ENCODE results near the gene CRYBG1. TPM values are rescaled to one million over a fixed set of nuclear protein-coding genes. Genes with fewer than 3 reads are reported as not detected.

CRYBG1 gene
- total RNA-seq, 5 donors from 2014 or later (not counting 1 experiment from before 2014, with no cell fraction given): 26.4 to 50.1 (median 38.0) TPM

DNA sequence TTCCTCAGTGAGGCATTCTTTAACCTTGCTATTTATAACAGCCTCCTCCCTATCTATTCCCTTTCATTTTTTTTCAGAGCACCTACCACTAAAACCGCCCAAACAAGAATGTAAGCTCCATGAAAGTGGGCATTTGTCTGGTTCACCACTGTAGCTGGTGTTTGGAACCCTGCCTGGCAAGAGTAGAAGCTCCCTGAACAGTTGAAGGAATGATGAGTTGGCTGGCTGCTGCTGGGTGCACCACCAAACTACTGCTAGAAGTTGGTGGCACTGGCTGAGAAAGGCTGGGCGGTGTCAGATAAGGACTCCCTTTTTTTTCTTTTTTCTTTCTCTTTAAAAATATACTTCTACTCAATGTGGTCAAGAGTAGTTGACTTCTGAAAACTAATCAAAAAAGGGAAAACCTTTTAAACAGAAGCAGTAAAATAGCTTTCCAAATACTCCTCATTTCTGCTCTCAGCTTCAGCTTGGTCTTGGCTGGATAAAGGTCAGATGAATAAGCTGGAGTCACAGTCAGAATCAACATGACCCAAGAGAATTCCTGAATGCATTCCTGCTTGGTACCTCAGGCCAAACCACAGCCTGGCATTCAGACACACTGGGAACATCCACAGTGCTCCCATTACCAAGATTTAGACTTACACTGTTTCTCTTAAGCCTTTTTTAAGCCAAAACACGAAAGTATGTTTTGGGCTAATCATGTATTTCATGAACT, 230.8 kb downstream of the CRYBG1 start:
- no peak overlapping the region for H3K27ac ChIP-seq (ENCODE audit: low read length)
- Mint-ChIP-seq H3K9me3 (no peaks in the 10 kb centered on the region), H3K4me1 (no peaks in the 10 kb centered on the region), H3K27me3 (no peaks in the 10 kb centered on the region), H3K4me3 (no peak overlapping the region), H3K36me3 (peaks cover 43% of the 10 kb centered on the region), H3K27ac (no peak overlapping the region)
- ATAC-seq (replicated peaks in 1 of 4) (no peak), DNase-seq (no peak)
- ChIA-PET CTCF (interaction anchor here in 1 of 2 donors (1.1 kb wide), 1 partner anchor 25 kb away, joined by 4 read pairs; no protein-coding TSS in a partner anchor), POLR2A (interaction anchor here in 1 of 2 donors (0.7 kb wide), 1 partner anchor 40 kb away, joined by 4 read pairs; no protein-coding TSS in a partner anchor)
- H3K4me1 ChIP-seq (ENCODE audit: control insufficient read depth in 1 of 2, extremely low read depth in 1 of 2, insufficient read depth in 2 of 2, low read length in 2 of 2): no peaks in the 10 kb centered on the region
- peaks cover 0 to 25% of the 10 kb centered on the region in 2 donors for H3K36me3 ChIP-seq (ENCODE audit: control insufficient read depth in 2 of 2, extremely low read depth in 1 of 2, insufficient read depth in 1 of 2, low read length in 1 of 2)
- no peaks in the 10 kb centered on the region for H3K9me3 ChIP-seq
- WGBS (ENCODE audit: insufficient coverage): 86% methylated on average over 1 of the region's 3 CpGs
- H3K4me3 ChIP-seq (ENCODE audit: control insufficient read depth in 1 of 2, extremely low read depth in 1 of 2, low read length in 1 of 2): no peak overlapping the region
- H3K27me3 ChIP-seq (replicated peaks in 1 of 2; ENCODE audit: control insufficient read depth in 2 of 2, extremely low read depth in 1 of 2, insufficient read depth in 2 of 2, low read length in 1 of 2): no peaks in the 10 kb centered on the region

DNA sequence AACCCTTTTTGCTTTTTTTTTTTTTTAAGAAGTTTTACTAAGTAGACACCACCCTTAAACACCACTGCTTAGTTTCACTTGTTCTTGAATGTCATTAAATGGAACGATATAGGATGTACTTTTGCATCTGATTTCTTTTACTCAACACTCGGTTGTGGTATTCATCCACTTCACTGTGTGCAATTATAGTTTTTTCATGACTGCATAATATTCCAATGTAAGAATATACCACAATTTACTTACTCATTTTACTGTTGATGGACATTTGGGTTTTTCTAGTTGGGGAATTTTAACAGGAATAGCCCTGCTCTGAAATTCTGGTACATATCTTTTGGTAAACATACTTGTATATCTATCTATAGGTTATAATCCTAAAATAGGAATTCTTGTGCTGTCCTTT, 238.9 kb downstream of the CRYBG1 start:
- H3K27ac ChIP-seq (ENCODE audit: low read length): no peak overlapping the region
- no peak overlapping the region for H3K4me3 Mint-ChIP-seq
- no peaks in the 10 kb centered on the region for H3K27me3 Mint-ChIP-seq
- POLR2A ChIA-PET: interaction anchor here in 1 of 2 donors (0.6 kb wide), 1 partner anchor 188 kb away, joined by 3 read pairs; no protein-coding TSS in a partner anchor
- ATAC-seq (replicated peaks in 1 of 4) (no peak), DNase-seq (no peak)
- no peaks in the 10 kb centered on the region for H3K4me1 Mint-ChIP-seq
- H3K27me3 ChIP-seq (replicated peaks in 1 of 2; ENCODE audit: control insufficient read depth in 2 of 2, extremely low read depth in 1 of 2, insufficient read depth in 2 of 2, low read length in 1 of 2): no peaks in the 10 kb centered on the region
- no peak overlapping the region for H3K4me3 ChIP-seq (ENCODE audit: control insufficient read depth in 1 of 2, extremely low read depth in 1 of 2, low read length in 1 of 2)
- no peaks in the 10 kb centered on the region for H3K4me1 ChIP-seq (ENCODE audit: control insufficient read depth in 1 of 2, extremely low read depth in 1 of 2, insufficient read depth in 2 of 2, low read length in 2 of 2)
- H3K36me3 ChIP-seq (ENCODE audit: control insufficient read depth in 2 of 2, extremely low read depth in 1 of 2, insufficient read depth in 1 of 2, low read length in 1 of 2): peaks cover 0 to 8% of the 10 kb centered on the region in 2 donors
- H3K9me3 Mint-ChIP-seq: peaks cover 0 to 2% (median 0%) of the 10 kb centered on the region in 3 donors
- WGBS (ENCODE audit: insufficient coverage): no CpG with 5 or more reads among the region's 2 CpGs
- peaks cover 3% of the 10 kb centered on the region for H3K9me3 ChIP-seq
- CTCF ChIA-PET: interaction anchor here in 1 of 2 donors (0.6 kb wide), 1 partner anchor 1412 kb away, joined by 3 read pairs; no protein-coding TSS in a partner anchor
- H3K27ac Mint-ChIP-seq: no peak overlapping the region
- H3K36me3 Mint-ChIP-seq: peaks cover 45% of the 10 kb centered on the region

- Histone ChIP-seq H3K27ac (ENCODE audit: low read length) (no peak overlapping the region), H3K4me1 (ENCODE audit: control insufficient read depth in 1 of 2, extremely low read depth in 1 of 2, insufficient read depth in 2 of 2, low read length in 2 of 2) (no peaks in the 10 kb centered on the region), H3K36me3 (ENCODE audit: control insufficient read depth in 2 of 2, extremely low read depth in 1 of 2, insufficient read depth in 1 of 2, low read length in 1 of 2) (peaks cover 0 to 8% of the 10 kb centered on the region in 2 donors), H3K9me3 (peaks cover 3% of the 10 kb centered on the region), H3K4me3 (ENCODE audit: control insufficient read depth in 1 of 2, extremely low read depth in 1 of 2, low read length in 1 of 2) (no peak overlapping the region), H3K27me3 (replicated peaks in 1 of 2; ENCODE audit: control insufficient read depth in 2 of 2, extremely low read depth in 1 of 2, insufficient read depth in 2 of 2, low read length in 1 of 2) (no peaks in the 10 kb centered on the region)
- ATAC-seq (replicated peaks in 1 of 4): no peak
- Mint-ChIP-seq H3K9me3 (peaks cover 0 to 2% (median 0%) of the 10 kb centered on the region in 3 donors), H3K4me1 (no peaks in the 10 kb centered on the region), H3K27ac (no peak overlapping the region), H3K36me3 (peaks cover 48% of the 10 kb centered on the region), H3K27me3 (no peaks in the 10 kb centered on the region), H3K4me3 (no peak overlapping the region)
- no peak for DNase-seq
- ChIA-PET CTCF (no interaction called here), POLR2A (no interaction called here)
- 80% methylated on average over 1 of the region's 2 CpGs for WGBS (ENCODE audit: insufficient coverage)
These were observed 239.8 kb downstream of the CRYBG1 start for GRCh38 chr6:106600329-106600728.

GRCh38 chr6:106608080-106608668, 247.7 kb downstream of the CRYBG1 start:
- ChIA-PET POLR2A (interaction anchor here in 1 of 2 donors (0.6 kb wide), 1 partner anchor 87 kb away, joined by 3 read pairs; no protein-coding TSS in a partner anchor), CTCF (interaction anchor here in 1 of 2 donors (0.6 to 1.5 kb wide), 9 partner anchors 11 to 879 kb away, joined by 3 to 6 read pairs (median 3); partner anchors contain the start of genes QRSL1 and RTN4IP1)
- H3K27ac ChIP-seq (ENCODE audit: low read length): no peak overlapping the region
- no peaks in the 10 kb centered on the region for H3K27me3 ChIP-seq (replicated peaks in 1 of 2; ENCODE audit: control insufficient read depth in 2 of 2, extremely low read depth in 1 of 2, insufficient read depth in 2 of 2, low read length in 1 of 2)
- peaks cover 3 to 4% of the 10 kb centered on the region in 2 donors for H3K36me3 ChIP-seq (ENCODE audit: control insufficient read depth in 2 of 2, extremely low read depth in 1 of 2, insufficient read depth in 1 of 2, low read length in 1 of 2)
- no peak overlapping the region for H3K27ac Mint-ChIP-seq
- H3K9me3 Mint-ChIP-seq: no peaks in the 10 kb centered on the region
- H3K4me1 ChIP-seq (ENCODE audit: control insufficient read depth in 1 of 2, extremely low read depth in 1 of 2, insufficient read depth in 2 of 2, low read length in 2 of 2): no peaks in the 10 kb centered on the region
- H3K9me3 ChIP-seq: no peaks in the 10 kb centered on the region
- no peak overlapping the region for H3K4me3 ChIP-seq (ENCODE audit: control insufficient read depth in 1 of 2, extremely low read depth in 1 of 2, low read length in 1 of 2)
- peaks cover 0 to 9% (median 0%) of the 10 kb centered on the region in 3 donors for H3K4me1 Mint-ChIP-seq
- ATAC-seq (replicated peaks in 1 of 4) (peak; percentile 57 to 75 (median 72)), DNase-seq (peak in 10 of 35 experiments; percentile 1 to 70 (median 12))
- no CpG with 5 or more reads among the region's 2 CpGs for WGBS (ENCODE audit: insufficient coverage)
- H3K27me3 Mint-ChIP-seq: no peaks in the 10 kb centered on the region
- no peak overlapping the region for H3K4me3 Mint-ChIP-seq
- H3K36me3 Mint-ChIP-seq: peaks cover 28% of the 10 kb centered on the region

GRCh38 chr6:106609699-106610098, 249.2 kb downstream of the CRYBG1 start:
- no peak for ATAC-seq (replicated peaks in 1 of 4)
- Histone ChIP-seq H3K36me3 (ENCODE audit: control insufficient read depth in 2 of 2, extremely low read depth in 1 of 2, insufficient read depth in 1 of 2, low read length in 1 of 2) (peaks cover 0 to 3% of the 10 kb centered on the region in 2 donors), H3K4me3 (ENCODE audit: control insufficient read depth in 1 of 2, extremely low read depth in 1 of 2, low read length in 1 of 2) (no peak overlapping the region), H3K9me3 (no peaks in the 10 kb centered on the region), H3K27me3 (replicated peaks in 1 of 2; ENCODE audit: control insufficient read depth in 2 of 2, extremely low read depth in 1 of 2, insufficient read depth in 2 of 2, low read length in 1 of 2) (no peaks in the 10 kb centered on the region), H3K4me1 (ENCODE audit: control insufficient read depth in 1 of 2, extremely low read depth in 1 of 2, insufficient read depth in 2 of 2, low read length in 2 of 2) (no peaks in the 10 kb centered on the region), H3K27ac (ENCODE audit: low read length) (no peak overlapping the region)
- no peaks in the 10 kb centered on the region for H3K9me3 Mint-ChIP-seq
- H3K36me3 Mint-ChIP-seq: peaks cover 29% of the 10 kb centered on the region
- H3K4me3 Mint-ChIP-seq: no peak overlapping the region
- H3K4me1 Mint-ChIP-seq: peaks cover 0 to 19% (median 0%) of the 10 kb centered on the region in 3 donors
- peak in 1 of 35 experiments; percentile 16 for DNase-seq
- CTCF ChIA-PET: interaction anchor here in 1 of 2 donors (0.7 kb wide), 1 partner anchor 851 kb away, joined by 4 read pairs; no protein-coding TSS in a partner anchor
- 83% methylated on average over 4 of the region's 6 CpGs for WGBS (ENCODE audit: insufficient coverage)
- POLR2A ChIA-PET: no interaction called here
- H3K27ac Mint-ChIP-seq: no peak overlapping the region
- no peaks in the 10 kb centered on the region for H3K27me3 Mint-ChIP-seq

DNA sequence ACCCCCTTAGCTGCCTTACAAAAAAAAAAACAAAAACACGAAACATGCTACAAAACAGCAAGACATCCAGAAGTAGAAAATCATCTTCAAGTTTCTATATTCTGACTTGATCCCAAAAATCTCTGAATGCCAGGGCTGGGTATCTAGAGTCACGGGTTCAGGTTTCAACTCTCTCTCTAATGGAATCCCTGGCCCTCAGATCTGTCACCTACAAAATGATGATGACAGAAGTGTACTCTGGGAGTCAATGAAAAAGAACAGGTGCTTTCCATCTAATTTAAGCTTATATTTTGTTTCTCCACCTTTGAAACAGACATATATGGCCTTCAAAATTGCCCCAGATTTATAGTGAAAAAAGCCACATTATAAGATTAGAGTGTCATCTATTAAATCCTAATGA, 250.5 kb downstream of the CRYBG1 start:
- Histone ChIP-seq H3K4me3 (ENCODE audit: control insufficient read depth in 1 of 2, extremely low read depth in 1 of 2, low read length in 1 of 2) (no peak overlapping the region), H3K27ac (ENCODE audit: low read length) (no peak overlapping the region), H3K27me3 (replicated peaks in 1 of 2; ENCODE audit: control insufficient read depth in 2 of 2, extremely low read depth in 1 of 2, insufficient read depth in 2 of 2, low read length in 1 of 2) (no peaks in the 10 kb centered on the region), H3K4me1 (ENCODE audit: control insufficient read depth in 1 of 2, extremely low read depth in 1 of 2, insufficient read depth in 2 of 2, low read length in 2 of 2) (no peaks in the 10 kb centered on the region), H3K36me3 (ENCODE audit: control insufficient read depth in 2 of 2, extremely low read depth in 1 of 2, insufficient read depth in 1 of 2, low read length in 1 of 2) (peaks cover 0 to 3% of the 10 kb centered on the region in 2 donors), H3K9me3 (no peaks in the 10 kb centered on the region)
- ChIA-PET POLR2A (no interaction called here), CTCF (interaction anchor here (0.6 to 1.1 kb wide), 3 partner anchors 15 to 417 kb away, joined by 3 to 4 read pairs (median 3); no protein-coding TSS in a partner anchor)
- H3K4me3 Mint-ChIP-seq: no peak overlapping the region
- H3K36me3 Mint-ChIP-seq: peaks cover 26% of the 10 kb centered on the region
- no peak overlapping the region for H3K27ac Mint-ChIP-seq
- ATAC-seq (replicated peaks in 1 of 4) (no peak), DNase-seq (no peak)
- H3K4me1 Mint-ChIP-seq: peaks cover 0 to 19% (median 0%) of the 10 kb centered on the region in 3 donors
- H3K9me3 Mint-ChIP-seq: no peaks in the 10 kb centered on the region
- H3K27me3 Mint-ChIP-seq: no peaks in the 10 kb centered on the region
- WGBS (ENCODE audit: insufficient coverage): 100% methylated on average over 1 of the region's 2 CpGs
